Loucy (cell line): ENCODE results near the gene SLF2.

Experiments used
- H2AFZ ChIP-seq: fragments of 200-600 bp; sonication (generic); 2 replicates; pipeline ENCODE4 v1.6.0; 2016; ENCODE audit warnings: antibody characterized with exemption, mild to moderate bottlenecking, low read length, moderate library complexity
- H3F3A ChIP-seq: fragments of 200-600 bp; 2 replicates; pipeline ENCODE4 v1.6.0; 2016; ENCODE audit warnings: antibody characterized with exemption, low read depth, mild to moderate bottlenecking
- H3K27me3 ChIP-seq: fragments of 200-600 bp; sonication (generic); 2 replicates; pipeline ENCODE4 v1.6.1; 2014; ENCODE audit warnings: low read length, mild to moderate bottlenecking; ENCODE audit not compliant: insufficient read depth, poor library complexity, severe bottlenecking
- H3K36me3 ChIP-seq: fragments of 200-600 bp; sonication (generic); 2 replicates; pipeline ENCODE4 v1.6.1; 2016; ENCODE audit warnings: low read length; ENCODE audit not compliant: insufficient read depth
- H3K4me1 ChIP-seq: fragments of 200-600 bp; sonication (generic); 2 replicates; pipeline ENCODE4 v1.5.1; 2014; ENCODE audit warnings: low read length, mild to moderate bottlenecking; ENCODE audit not compliant: insufficient read depth, poor library complexity, severe bottlenecking
- H3K4me2 ChIP-seq: fragments of 200-600 bp; sonication (generic); 2 replicates; pipeline ENCODE4 v1.6.0; 2014; ENCODE audit warnings: antibody characterized with exemption, low read length, low read depth, mild to moderate bottlenecking; ENCODE audit not compliant: poor library complexity, severe bottlenecking
- H3K4me3 ChIP-seq: fragments of 200-600 bp; sonication (generic); 2 replicates; pipeline ENCODE4 v1.5.1; 2014; ENCODE audit warnings: low read length, mild to moderate bottlenecking, mixed read lengths; ENCODE audit not compliant: poor library complexity, severe bottlenecking
- H3K79me2 ChIP-seq: fragments of 200-600 bp; sonication (generic); 2 replicates; pipeline ENCODE4 v1.6.1; 2014; ENCODE audit warnings: low read length; ENCODE audit not compliant: insufficient read depth
- H3K9ac ChIP-seq: fragments of 200-600 bp; sonication (generic); 2 replicates; pipeline ENCODE4 v1.6.0; 2014; ENCODE audit warnings: mild to moderate bottlenecking, low read depth, low read length, moderate library complexity; ENCODE audit not compliant: poor library complexity, severe bottlenecking
- H3K9me2 ChIP-seq: fragments of 200-600 bp; sonication (generic); replicated peaks from 2 replicates; pipeline ENCODE4 v1.6.1; 2016; ENCODE audit warnings: low read depth, low read length, mixed read lengths
- H3K9me3 ChIP-seq: fragments of 200-600 bp; sonication (generic); 2 replicates; pipeline ENCODE4 v1.6.1; 2014; ENCODE audit warnings: mild to moderate bottlenecking, antibody characterized with exemption, low read length, low read depth; ENCODE audit not compliant: insufficient read depth
- H4K20me1 ChIP-seq: fragments of 200-600 bp; sonication (generic); 2 replicates; pipeline ENCODE4 v1.6.0; 2014; ENCODE audit warnings: antibody characterized with exemption, low read length, mild to moderate bottlenecking; ENCODE audit not compliant: insufficient read depth, poor library complexity, severe bottlenecking
- CTCF ChIP-seq: fragments of 200-600 bp; sonication (generic); conservative IDR thresholded peaks from 2 replicates; pipeline ENCODE4 v1.5.1; 2014; ENCODE audit warnings: mild to moderate bottlenecking, antibody characterized with exemption, low read length
- EZH2phosphoT487 ChIP-seq: fragments of 200-600 bp; IDR thresholded peaks from 2 replicates; pipeline ENCODE4 v1.6.1; 2018; ENCODE audit warnings: antibody characterized with exemption, mild to moderate bottlenecking, moderate library complexity, borderline replicate concordance

SLF2 gene

DNA sequence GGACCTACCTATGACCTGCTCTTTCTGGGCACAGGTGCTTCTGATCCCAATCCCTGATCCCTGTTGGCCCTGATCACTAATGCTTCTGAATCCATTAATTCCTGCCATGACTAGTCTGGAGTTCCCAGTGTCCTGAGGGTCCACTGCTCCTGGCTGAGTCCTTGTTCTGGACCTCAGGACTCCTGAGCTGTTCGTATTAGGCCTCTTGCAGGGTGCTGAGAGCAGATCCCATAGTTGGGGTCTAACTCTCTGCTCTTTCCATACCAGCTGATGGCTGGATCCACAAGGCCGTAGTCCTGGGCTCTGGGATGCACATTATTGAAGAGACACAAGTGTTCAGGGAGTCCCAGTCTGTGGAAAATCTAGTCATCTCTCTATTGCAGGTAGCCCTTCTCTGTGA lies 67.5 kb downstream of the SLF2 start:
- Histone ChIP-seq H3K79me2 (0 out of 2 replicates have a peak, but pooled peaks cover under 1% of the 10 kb centered on the region), H3K36me3 (no peaks in the 10 kb centered on the region), H3K4me3 (no peak overlapping the region), H3F3A (no peaks in the 10 kb centered on the region), H3K4me1 (peaks cover 1% of the 10 kb centered on the region), H3K27me3 (no peaks in the 10 kb centered on the region), H3K9me3 (no peaks in the 10 kb centered on the region), H4K20me1 (no peaks in the 10 kb centered on the region), H3K4me2 (no peak overlapping the region), H3K9ac (no peak overlapping the region), H2AFZ (no peak overlapping the region), H3K9me2 (no peaks in the 10 kb centered on the region)
- TF ChIP-seq CTCF (no peak), EZH2phosphoT487 (no peak)

DNA sequence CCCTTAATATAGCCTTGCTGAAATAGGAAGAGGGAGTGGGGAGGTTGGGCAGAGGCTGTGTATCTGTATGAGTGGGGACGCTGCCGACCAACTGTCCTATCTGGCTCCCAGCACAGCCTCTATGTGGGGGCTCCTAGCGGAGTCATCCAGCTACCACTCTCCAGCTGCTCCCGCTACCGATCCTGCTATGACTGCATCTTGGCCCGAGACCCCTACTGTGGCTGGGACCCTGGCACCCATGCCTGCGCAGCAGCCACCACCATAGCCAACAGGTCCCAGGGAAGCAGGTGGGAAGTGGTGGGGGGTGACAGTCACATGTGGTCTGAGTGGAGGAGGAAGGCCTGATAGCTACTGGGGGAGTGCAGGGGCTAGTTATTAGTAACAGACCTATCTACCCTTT lies 67.9 kb downstream of the SLF2 start:
- H3K36me3 ChIP-seq = no peaks in the 10 kb centered on the region
- no peaks in the 10 kb centered on the region for H3K9me2 ChIP-seq
- H2AFZ ChIP-seq = no peak overlapping the region
- no peaks in the 10 kb centered on the region for H3F3A ChIP-seq
- H4K20me1 ChIP-seq = no peaks in the 10 kb centered on the region
- H3K4me2 ChIP-seq = no peak overlapping the region
- no peak overlapping the region for H3K4me3 ChIP-seq
- no peak overlapping the region for H3K9ac ChIP-seq
- H3K79me2 ChIP-seq = peaks cover 4% of the 10 kb centered on the region; the same call in 1 of the 2 replicates
- no peaks in the 10 kb centered on the region for H3K9me3 ChIP-seq
- no peaks in the 10 kb centered on the region for H3K27me3 ChIP-seq
- peaks cover 5% of the 10 kb centered on the region for H3K4me1 ChIP-seq
- no peak for TF ChIP-seq EZH2phosphoT487
- no peak for TF ChIP-seq CTCF

DNA sequence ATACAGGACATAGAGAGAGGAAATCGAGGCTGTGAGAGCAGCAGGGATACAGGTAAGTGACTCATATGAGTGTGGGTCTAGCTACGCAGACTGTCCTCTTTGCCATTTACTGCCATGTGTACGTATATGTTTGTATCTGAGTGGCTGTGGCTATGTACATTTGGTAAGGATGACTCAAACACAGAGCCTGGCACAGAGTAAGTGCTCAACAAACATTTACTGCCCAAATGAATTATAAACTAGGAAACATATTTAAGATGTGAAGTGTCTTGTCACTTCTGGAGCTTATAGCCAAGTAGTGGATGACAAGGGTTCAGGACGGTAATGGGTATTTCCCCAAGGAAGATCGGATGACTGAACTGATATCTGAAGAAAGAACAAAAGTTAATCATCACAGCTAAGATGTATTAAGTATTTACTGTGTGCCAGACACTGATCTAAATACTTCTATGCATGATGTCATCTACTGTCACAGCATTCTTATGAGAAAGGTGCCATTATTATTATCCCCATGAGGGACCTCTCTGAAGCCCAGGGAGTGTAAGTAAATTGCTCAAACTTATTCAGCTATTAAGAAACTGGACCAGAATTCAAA lies 68.5 kb downstream of the SLF2 start:
- Histone ChIP-seq H3K9me3 (no peaks in the 10 kb centered on the region), H4K20me1 (peaks cover 5% of the 10 kb centered on the region), H3K4me1 (peaks cover 11% of the 10 kb centered on the region), H3K9ac (no peak overlapping the region), H3K4me3 (no peak overlapping the region), H3K9me2 (no peaks in the 10 kb centered on the region), H3K4me2 (no peak overlapping the region), H3F3A (no peaks in the 10 kb centered on the region), H3K36me3 (no peaks in the 10 kb centered on the region), H3K79me2 (peaks cover 10% of the 10 kb centered on the region), H2AFZ (no peak overlapping the region), H3K27me3 (no peaks in the 10 kb centered on the region)
- no peak for TF ChIP-seq EZH2phosphoT487
- TF ChIP-seq CTCF = no peak
